ENCODE results near the gene SLC5A4. TPM values are rescaled to one million over a fixed set of nuclear protein-coding genes. Genes with fewer than 3 reads are reported as not detected.

Gene SLC5A4
- polyA plus RNA-seq, 1 experiment = not detected

DNA sequence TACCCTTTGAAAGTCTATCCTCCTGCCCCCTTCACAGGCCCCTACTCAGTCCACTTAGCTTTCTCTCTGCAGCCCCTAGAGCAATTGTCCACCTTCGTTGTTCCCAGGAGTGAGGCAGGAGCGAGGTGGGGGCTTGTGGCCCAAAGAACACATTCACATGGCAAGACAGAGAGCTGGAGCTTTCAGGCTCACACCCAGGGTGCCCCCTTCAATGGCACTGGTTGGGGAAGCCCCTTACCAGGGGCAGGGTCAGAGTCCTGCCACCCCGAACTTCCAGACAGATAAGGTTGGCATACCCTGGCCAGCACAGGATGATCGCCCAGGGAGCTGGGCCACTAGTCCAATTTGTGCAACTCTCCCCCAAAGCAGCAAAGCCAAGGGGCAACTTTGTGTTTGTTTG is 6.2 kb upstream of the SLC5A4 start:
- Histone ChIP-seq H3K4me3 (ENCODE audit: low read depth, low read length) (no peak overlapping the region), H3K27me3 (ENCODE audit: control insufficient read depth, insufficient read depth, low read length) (no peaks in the 10 kb centered on the region), H3K27ac (ENCODE audit: low read depth, low read length) (no peak overlapping the region), H3K9me3 (ENCODE audit: control insufficient read depth, insufficient read depth, low read length) (no peaks in the 10 kb centered on the region)
- no peak for DNase-seq (ENCODE audit: low read depth, low spot score)
- ChIA-PET CTCF (no interaction called here), POLR2A (no interaction called here)
- TF ChIP-seq, protein P1, sequence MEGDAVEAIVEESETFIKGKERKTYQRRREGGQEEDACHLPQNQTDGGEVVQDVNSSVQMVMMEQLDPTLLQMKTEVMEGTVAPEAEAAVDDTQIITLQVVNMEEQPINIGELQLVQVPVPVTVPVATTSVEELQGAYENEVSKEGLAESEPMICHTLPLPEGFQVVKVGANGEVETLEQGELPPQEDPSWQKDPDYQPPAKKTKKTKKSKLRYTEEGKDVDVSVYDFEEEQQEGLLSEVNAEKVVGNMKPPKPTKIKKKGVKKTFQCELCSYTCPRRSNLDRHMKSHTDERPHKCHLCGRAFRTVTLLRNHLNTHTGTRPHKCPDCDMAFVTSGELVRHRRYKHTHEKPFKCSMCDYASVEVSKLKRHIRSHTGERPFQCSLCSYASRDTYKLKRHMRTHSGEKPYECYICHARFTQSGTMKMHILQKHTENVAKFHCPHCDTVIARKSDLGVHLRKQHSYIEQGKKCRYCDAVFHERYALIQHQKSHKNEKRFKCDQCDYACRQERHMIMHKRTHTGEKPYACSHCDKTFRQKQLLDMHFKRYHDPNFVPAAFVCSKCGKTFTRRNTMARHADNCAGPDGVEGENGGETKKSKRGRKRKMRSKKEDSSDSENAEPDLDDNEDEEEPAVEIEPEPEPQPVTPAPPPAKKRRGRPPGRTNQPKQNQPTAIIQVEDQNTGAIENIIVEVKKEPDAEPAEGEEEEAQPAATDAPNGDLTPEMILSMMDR (IDR thresholded peaks at IDR 0.05; ENCODE audit: low read depth, low read length) = no peak

DNA sequence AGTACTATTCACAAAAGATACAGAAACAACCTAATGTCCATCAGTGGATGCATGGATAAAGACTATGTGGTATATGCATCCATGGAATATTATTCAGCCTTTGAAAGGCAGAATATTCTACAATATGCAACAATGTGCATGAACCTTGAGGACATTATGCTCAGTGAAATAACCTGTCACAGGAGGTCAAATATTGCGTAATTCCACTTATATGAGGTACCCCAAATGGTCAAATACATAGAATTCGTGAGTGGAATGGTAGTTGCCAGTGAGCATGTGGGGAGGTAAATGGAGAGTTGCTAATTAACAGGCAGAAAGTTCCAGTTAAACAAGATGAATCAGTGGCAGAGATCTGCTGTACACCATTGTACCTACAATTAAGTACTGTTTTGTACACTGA is 3.6 kb upstream of the SLC5A4 start:
- ChIA-PET POLR2A (no interaction called here), CTCF (interaction anchor here (1.0 kb wide), 1 partner anchor 282 kb away, joined by 3 read pairs; no protein-coding TSS in a partner anchor)
- TF ChIP-seq, protein P1 (IDR thresholded peaks at IDR 0.05; ENCODE audit: low read depth, low read length) = no peak
- H3K27ac ChIP-seq (ENCODE audit: low read depth, low read length) = no peak overlapping the region
- no peak overlapping the region for H3K4me3 ChIP-seq (ENCODE audit: low read depth, low read length)
- no peaks in the 10 kb centered on the region for H3K9me3 ChIP-seq (ENCODE audit: control insufficient read depth, insufficient read depth, low read length)
- no peak for DNase-seq (ENCODE audit: low read depth, low spot score)
- no peaks in the 10 kb centered on the region for H3K27me3 ChIP-seq (ENCODE audit: control insufficient read depth, insufficient read depth, low read length)

DNA sequence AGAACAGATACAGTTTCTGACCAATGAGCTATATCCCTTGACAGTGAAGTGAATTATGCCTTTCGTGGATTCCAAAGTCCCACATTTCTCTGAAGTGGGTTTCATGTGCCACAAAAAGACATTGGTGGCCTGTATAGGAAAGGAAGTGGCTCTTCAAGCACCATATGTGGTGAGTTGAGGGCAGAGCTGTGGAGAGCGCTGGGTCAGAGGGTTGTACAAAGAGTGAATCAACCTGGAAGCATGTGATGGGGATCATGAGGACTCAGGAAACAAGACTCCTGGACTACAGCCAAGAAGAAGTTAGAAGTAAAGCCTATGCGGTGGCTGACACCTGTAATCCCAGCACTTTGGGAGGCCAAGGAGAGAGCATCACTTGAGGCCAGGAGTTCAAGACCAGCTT is 579 bp upstream of the SLC5A4 start:
- Histone ChIP-seq H3K4me3 (ENCODE audit: low read depth, low read length) (no peak overlapping the region), H3K27ac (ENCODE audit: low read depth, low read length) (no peak overlapping the region), H3K27me3 (ENCODE audit: control insufficient read depth, insufficient read depth, low read length) (no peaks in the 10 kb centered on the region), H3K9me3 (ENCODE audit: control insufficient read depth, insufficient read depth, low read length) (no peaks in the 10 kb centered on the region)
- POLR2A ChIA-PET = no interaction called here
- CTCF ChIA-PET = interaction anchor here (1.9 kb wide), 1 partner anchor 10 kb away, joined by 7 read pairs; no protein-coding TSS in a partner anchor
- no peak for DNase-seq (ENCODE audit: low read depth, low spot score)
- TF ChIP-seq, protein P1 (IDR thresholded peaks at IDR 0.05; ENCODE audit: low read depth, low read length) = no peak

DNA sequence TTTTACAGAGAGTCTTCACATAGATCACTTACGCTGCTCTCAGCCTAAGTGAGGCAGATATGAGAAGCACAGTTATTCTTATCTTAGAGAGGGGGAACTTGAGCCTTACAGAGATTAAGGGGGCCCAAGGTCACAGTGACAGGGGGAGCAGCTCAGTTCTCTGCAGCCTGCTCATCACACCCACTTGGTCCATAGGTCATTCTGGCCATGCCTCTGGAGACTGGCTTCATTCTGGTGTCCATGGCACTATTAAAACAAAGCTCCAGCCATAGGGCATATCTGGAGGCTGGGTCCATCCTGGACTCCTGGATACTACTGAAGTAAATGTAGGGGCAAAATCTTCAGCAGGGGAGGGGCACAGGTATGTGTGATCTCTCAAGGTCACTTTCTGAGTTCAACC is 5.9 kb downstream of the SLC5A4 start:
- CTCF ChIA-PET = interaction anchor here (2.7 kb wide), 1 partner anchor 17 kb away, joined by 15 read pairs; no protein-coding TSS in a partner anchor
- Histone ChIP-seq H3K27ac (ENCODE audit: low read depth, low read length) (no peak overlapping the region), H3K9me3 (ENCODE audit: control insufficient read depth, insufficient read depth, low read length) (no peaks in the 10 kb centered on the region), H3K4me3 (ENCODE audit: low read depth, low read length) (no peak overlapping the region), H3K27me3 (ENCODE audit: control insufficient read depth, insufficient read depth, low read length) (no peaks in the 10 kb centered on the region)
- POLR2A ChIA-PET = no interaction called here
- TF ChIP-seq, protein P1 (IDR thresholded peaks at IDR 0.05; ENCODE audit: low read depth, low read length) = no peak
- no peak for DNase-seq (ENCODE audit: low read depth, low spot score)

DNA sequence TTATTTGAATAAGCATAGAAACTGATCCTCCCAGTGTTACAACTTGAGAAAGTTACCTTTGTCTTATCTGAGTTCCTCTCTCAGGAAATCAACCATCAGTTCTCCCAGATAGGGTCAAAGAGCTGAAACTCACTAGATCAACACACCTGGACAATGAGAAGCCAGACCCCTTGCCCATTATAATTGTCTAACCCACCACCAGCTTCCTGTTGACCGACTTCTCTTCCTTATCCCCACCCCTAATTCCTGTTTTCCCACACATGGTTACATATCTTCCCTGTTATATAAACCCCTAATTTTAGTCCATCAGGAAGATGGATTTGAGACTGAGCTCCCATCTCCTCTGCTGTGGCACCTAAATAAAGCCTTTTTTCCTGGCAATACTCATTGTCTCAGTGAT is 6.9 kb downstream of the SLC5A4 start:
- Histone ChIP-seq H3K9me3 (ENCODE audit: control insufficient read depth, insufficient read depth, low read length) (no peaks in the 10 kb centered on the region), H3K27me3 (ENCODE audit: control insufficient read depth, insufficient read depth, low read length) (no peaks in the 10 kb centered on the region), H3K27ac (ENCODE audit: low read depth, low read length) (no peak overlapping the region), H3K4me3 (ENCODE audit: low read depth, low read length) (no peak overlapping the region)
- TF ChIP-seq, protein P1 (IDR thresholded peaks at IDR 0.05; ENCODE audit: low read depth, low read length) = no peak
- no peak for DNase-seq (ENCODE audit: low read depth, low spot score)
- ChIA-PET CTCF (interaction anchor here (2.7 kb wide), 1 partner anchor 18 kb away, joined by 15 read pairs; no protein-coding TSS in a partner anchor), POLR2A (no interaction called here)

Measured in AG04450 (cell line).